ENCODE measurements around the gene TCIRG1.

DNA sequence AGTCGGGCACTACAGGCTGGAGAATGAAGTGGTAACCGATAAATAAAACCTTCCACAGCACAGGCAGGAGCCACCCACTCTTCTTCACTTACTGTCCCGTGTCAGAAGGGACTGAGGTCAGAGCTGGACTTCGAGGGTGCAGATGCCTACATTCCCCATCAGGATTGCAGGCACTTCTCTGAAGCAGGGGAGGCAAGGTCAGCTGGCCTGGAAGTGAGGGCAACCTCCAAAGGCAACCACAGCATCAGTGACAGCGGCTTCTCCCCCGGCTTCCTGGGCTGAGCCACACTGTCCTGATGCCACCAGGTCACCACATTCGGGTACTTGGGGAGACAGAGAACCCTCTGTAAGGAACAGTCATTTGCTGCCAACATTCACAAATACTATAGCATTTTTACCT lies 22.7 kb downstream of the TCIRG1 start:
- TF ChIP-seq POLR2A (IDR thresholded peaks at IDR 0.05; ENCODE audit: extremely low read depth, insufficient read length) (no peak), CTCF (IDR thresholded peaks at IDR 0.05; ENCODE audit: low read depth, low read length) (no peak), MAX (IDR thresholded peaks at IDR 0.05; ENCODE audit: low read depth, low read length) (no peak)
